HepG2 (cell line): ENCODE results near the gene FRK.

ENCODE experiments used
- GABPA ChIP-seq, 2 experiments: IDR thresholded peaks; 2 replicates each; pipeline ENCODE4 v1.6.1; 2011 to 2016; ENCODE audit warnings: low read depth in 2 of 2, low read length in 1 of 2, missing biosample characterization in 1 of 2, missing genetic modification characterization in 1 of 2
- JUNB ChIP-seq: sonication (generic); formaldehyde crosslinking; IDR thresholded peaks from 2 replicates; pipeline ENCODE4 v1.8.0; 2022; ENCODE audit warnings: missing genetic modification reagents, mild to moderate bottlenecking, borderline replicate concordance
- MAZ ChIP-seq, 2 experiments: sonication (generic) in 1 of 2; formaldehyde crosslinking in 1 of 2; IDR thresholded peaks; 2 replicates each; pipeline versions ENCODE4 v1.5.0 to v1.6.1; 2012 to 2020; ENCODE audit warnings: low read depth in 2 of 2, mild to moderate bottlenecking in 2 of 2, borderline replicate concordance in 1 of 2, improper control_type of control experiment in 1 of 2, low read length in 1 of 2, missing genetic modification reagents in 1 of 2, moderate library complexity in 1 of 2
- NFIC ChIP-seq: IDR thresholded peaks from 2 replicates; pipeline ENCODE4 v1.6.1; 2012; ENCODE audit warnings: mild to moderate bottlenecking, low read length, inconsistent platforms
- POLR2G ChIP-seq: fragments of 200-400 bp; formaldehyde crosslinking; IDR thresholded peaks from 2 replicates; pipeline ENCODE4 v1.6.1; 2018; ENCODE audit warnings: mild to moderate bottlenecking, low read depth, low read length, moderate library complexity
- STAT6 ChIP-seq: sonication (generic); formaldehyde crosslinking; IDR thresholded peaks from 2 replicates; pipeline ENCODE4 v1.4.0; 2020; ENCODE audit warnings: missing genetic modification reagents, mild to moderate bottlenecking, borderline replicate concordance
- ZFP37 ChIP-seq: sonication (generic); formaldehyde crosslinking; IDR thresholded peaks from 2 replicates; pipeline ENCODE4 v1.4.0; 2020; ENCODE audit warnings: missing genetic modification reagents, borderline replicate concordance
- ZNF224 ChIP-seq: sonication (generic); formaldehyde crosslinking; IDR thresholded peaks from 2 replicates; pipeline ENCODE4 v1.5.0; 2020; ENCODE audit warnings: mild to moderate bottlenecking, missing genetic modification reagents
- ZNF512B ChIP-seq: sonication (generic); formaldehyde crosslinking; IDR thresholded peaks from 2 replicates; pipeline ENCODE4 v1.5.1; 2020; ENCODE audit warnings: missing genetic modification reagents, mild to moderate bottlenecking, borderline replicate concordance
- TF ChIP-seq, protein P1 (sequence below): sonication (generic); formaldehyde crosslinking; IDR thresholded peaks from 2 replicates; pipeline ENCODE4 v1.5.0; 2020; ENCODE audit warnings: mild to moderate bottlenecking, missing genetic modification reagents, moderate library complexity
- TF ChIP-seq, protein P2 (sequence below): sonication (generic); formaldehyde crosslinking; IDR thresholded peaks from 2 replicates; pipeline ENCODE4 v1.5.0; 2020; ENCODE audit warnings: missing genetic modification reagents

- TF ChIP-seq MAZ (IDR thresholded peaks at IDR 0.05; ENCODE audit: borderline replicate concordance, low read depth, low read length) (no peak), MAZ (CRISPR knock-in tag; IDR thresholded peaks at IDR 0.05; ENCODE audit: low read depth) (no peak), NFIC (no peak), ZNF224 (CRISPR knock-in tag) (no peak), STAT6 (no peak), JUNB (CRISPR knock-in tag) (no peak), GABPA (IDR thresholded peaks at IDR 0.05; ENCODE audit: low read depth, low read length) (no peak), GABPA (CRISPR knock-in tag; IDR thresholded peaks at IDR 0.05; ENCODE audit: low read depth) (no peak), ZFP37 (no peak), ZNF512B (CRISPR knock-in tag) (no peak), POLR2G (no peak)
- TF ChIP-seq, protein P1, sequence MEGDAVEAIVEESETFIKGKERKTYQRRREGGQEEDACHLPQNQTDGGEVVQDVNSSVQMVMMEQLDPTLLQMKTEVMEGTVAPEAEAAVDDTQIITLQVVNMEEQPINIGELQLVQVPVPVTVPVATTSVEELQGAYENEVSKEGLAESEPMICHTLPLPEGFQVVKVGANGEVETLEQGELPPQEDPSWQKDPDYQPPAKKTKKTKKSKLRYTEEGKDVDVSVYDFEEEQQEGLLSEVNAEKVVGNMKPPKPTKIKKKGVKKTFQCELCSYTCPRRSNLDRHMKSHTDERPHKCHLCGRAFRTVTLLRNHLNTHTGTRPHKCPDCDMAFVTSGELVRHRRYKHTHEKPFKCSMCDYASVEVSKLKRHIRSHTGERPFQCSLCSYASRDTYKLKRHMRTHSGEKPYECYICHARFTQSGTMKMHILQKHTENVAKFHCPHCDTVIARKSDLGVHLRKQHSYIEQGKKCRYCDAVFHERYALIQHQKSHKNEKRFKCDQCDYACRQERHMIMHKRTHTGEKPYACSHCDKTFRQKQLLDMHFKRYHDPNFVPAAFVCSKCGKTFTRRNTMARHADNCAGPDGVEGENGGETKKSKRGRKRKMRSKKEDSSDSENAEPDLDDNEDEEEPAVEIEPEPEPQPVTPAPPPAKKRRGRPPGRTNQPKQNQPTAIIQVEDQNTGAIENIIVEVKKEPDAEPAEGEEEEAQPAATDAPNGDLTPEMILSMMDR (CRISPR knock-in tag): no peak
- TF ChIP-seq, protein P2, sequence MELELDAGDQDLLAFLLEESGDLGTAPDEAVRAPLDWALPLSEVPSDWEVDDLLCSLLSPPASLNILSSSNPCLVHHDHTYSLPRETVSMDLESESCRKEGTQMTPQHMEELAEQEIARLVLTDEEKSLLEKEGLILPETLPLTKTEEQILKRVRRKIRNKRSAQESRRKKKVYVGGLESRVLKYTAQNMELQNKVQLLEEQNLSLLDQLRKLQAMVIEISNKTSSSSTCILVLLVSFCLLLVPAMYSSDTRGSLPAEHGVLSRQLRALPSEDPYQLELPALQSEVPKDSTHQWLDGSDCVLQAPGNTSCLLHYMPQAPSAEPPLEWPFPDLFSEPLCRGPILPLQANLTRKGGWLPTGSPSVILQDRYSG (CRISPR knock-in tag): no peak
Measured at GRCh38 chr6:115984809-115985208, 75.9 kb downstream of the FRK start.
